AG04450 (cell line): ENCODE measurements around the gene GGT5. TPM values are rescaled to one million over a fixed set of nuclear protein-coding genes. Genes with fewer than 3 reads are reported as not detected.
"Not testable (repeated sequence)": the region's sequence is repeated elsewhere in the genome, so short reads cannot be mapped to it uniquely, and the experiment has no call there.

Experiments
- CTCF ChIA-PET: fragments of 300-600, 350-600 bp; formaldehyde crosslinking; extraction: SDS; loops from one replicate; lab custom pipeline; 2022; ENCODE audit warnings: antibody characterized with exemption, inconsistent platforms; lab: Charles Lee
- POLR2A ChIA-PET: fragments of 350-600 bp; formaldehyde crosslinking; extraction: SDS; loops from one replicate; lab custom pipeline; 2021; ENCODE audit warnings: antibody characterized with exemption, inconsistent platforms; lab: Yijun Ruan, JAX
- DNase-seq: peaks from one replicate; pipeline ENCODE4 v3.0.0-alpha.2; 2011; ENCODE audit warnings: low read depth, low spot score
- H3K27ac ChIP-seq: one replicate; pipeline ENCODE4 v1.5.1; 2012; ENCODE audit warnings: low read depth, low read length, control low read depth
- H3K27me3 ChIP-seq: one replicate; pipeline ENCODE4 v1.6.0; 2012; ENCODE audit warnings: low read length; ENCODE audit not compliant: control insufficient read depth, insufficient read depth
- H3K4me3 ChIP-seq: 2 replicates; pipeline ENCODE4 v1.5.1; 2011; ENCODE audit warnings: mild to moderate bottlenecking, low read depth, low read length, control low read depth
- H3K9me3 ChIP-seq: 2 replicates; pipeline ENCODE4 v1.5.1; 2012; ENCODE audit warnings: low read length; ENCODE audit not compliant: control insufficient read depth, insufficient read depth
- CTCF ChIP-seq: IDR thresholded peaks from 2 replicates; pipeline ENCODE4 v1.5.1; 2011; ENCODE audit warnings: low read depth, low read length, control low read depth, inconsistent platforms
- polyA plus RNA-seq: library from polyadenylated mRNA; depleted of rRNA; stranded (reverse); fragments of >200 nt; gene quantifications from 2 replicates; pipeline ENCODE4 v1.2.3, GENCODE V29; 2011

The GGT5 gene
- polyA plus RNA-seq, 1 experiment = 4.4 TPM

- no peaks in the 10 kb centered on the region for H3K27me3 ChIP-seq
- no peaks in the 10 kb centered on the region for H3K9me3 ChIP-seq
- peak; percentile 33 for DNase-seq
- no peak for TF ChIP-seq CTCF
- CTCF ChIA-PET = interaction anchor here (0.6 kb wide), 1 partner anchor 43 kb away, joined by 4 read pairs; no protein-coding TSS in a partner anchor
- no peak overlapping the region for H3K27ac ChIP-seq
- POLR2A ChIA-PET = interaction anchor here (0.6 to 1.3 kb wide), 4 partner anchors 16 to 92 kb away, joined by 3 to 7 read pairs (median 4); partner anchors contain the start of gene SPECC1L
- H3K4me3 ChIP-seq = no peak overlapping the region
Measured at GRCh38 chr22:24289114-24289513, 44.2 kb upstream of the GGT5 start.

- CTCF ChIA-PET = interaction anchor here (0.5 kb wide), 1 partner anchor 93 kb away, joined by 3 read pairs; no protein-coding TSS in a partner anchor
- POLR2A ChIA-PET, H3K4me3 ChIP-seq, DNase-seq, H3K27me3 ChIP-seq, H3K27ac ChIP-seq, H3K9me3 ChIP-seq: not testable (repeated sequence)
Measured at GRCh38 chr22:24287801-24288200, 42.9 kb upstream of the GGT5 start.

- H3K4me3 ChIP-seq, CTCF ChIA-PET, DNase-seq, POLR2A ChIA-PET, H3K9me3 ChIP-seq, H3K27me3 ChIP-seq, H3K27ac ChIP-seq: not testable (repeated sequence)
Measured at GRCh38 chr22:24287212-24287611, 42.3 kb upstream of the GGT5 start.

GRCh38 chr22:24285245-24285644 is 40.4 kb upstream of the GGT5 start:
- TF ChIP-seq CTCF = no peak
- no peak for DNase-seq
- no peak overlapping the region for H3K4me3 ChIP-seq
- H3K27ac ChIP-seq = no peak overlapping the region
- ChIA-PET POLR2A (interaction anchor here (0.9 kb wide), 1 partner anchor 15 kb away, joined by 3 read pairs; the partner anchor contains the start of gene SPECC1L), CTCF (no interaction called here)
- no peaks in the 10 kb centered on the region for H3K9me3 ChIP-seq
- no peaks in the 10 kb centered on the region for H3K27me3 ChIP-seq

- Histone ChIP-seq H3K9me3 (no peaks in the 10 kb centered on the region), H3K27ac (no peak overlapping the region), H3K27me3 (no peaks in the 10 kb centered on the region), H3K4me3 (no peak overlapping the region)
- CTCF ChIA-PET = no interaction called here
- DNase-seq = no peak
- POLR2A ChIA-PET = interaction anchor here (0.9 kb wide), 1 partner anchor 14 kb away, joined by 3 read pairs; the partner anchor contains the start of gene SPECC1L
- TF ChIP-seq CTCF = no peak
Measured at GRCh38 chr22:24284747-24285203, 39.9 kb upstream of the GGT5 start.

GRCh38 chr22:24282401-24282800 is 37.5 kb upstream of the GGT5 start:
- no peaks in the 10 kb centered on the region for H3K9me3 ChIP-seq
- H3K4me3 ChIP-seq = no peak overlapping the region
- TF ChIP-seq CTCF = no peak
- POLR2A ChIA-PET = no interaction called here
- no peak overlapping the region for H3K27ac ChIP-seq
- DNase-seq = no peak
- no peaks in the 10 kb centered on the region for H3K27me3 ChIP-seq
- CTCF ChIA-PET = interaction anchor here (0.7 kb wide), 1 partner anchor 108 kb away, joined by 3 read pairs; no protein-coding TSS in a partner anchor

GRCh38 chr22:24280363-24280762 is 35.5 kb upstream of the GGT5 start:
- H3K9me3 ChIP-seq, H3K4me3 ChIP-seq, POLR2A ChIA-PET, DNase-seq, H3K27ac ChIP-seq, H3K27me3 ChIP-seq: not testable (repeated sequence)
- CTCF ChIA-PET = interaction anchor here (0.6 kb wide), 1 partner anchor 90 kb away, joined by 3 read pairs; no protein-coding TSS in a partner anchor
